PC-9 (cell line): ENCODE measurements around the gene UGT2A2. TPM values are rescaled to one million over a fixed set of nuclear protein-coding genes. Genes with fewer than 3 reads are reported as not detected.

Experiments used
- BruUV-seq: library from RNA; stranded (reverse); fragments of 400-500 nt; replicated peaks from 2 replicates; lab custom pipeline; 2021; lab: Mats Ljungman, UMichigan
- CTCF ChIA-PET: fragments of 300-600 bp; sonication (Branson Sonifier 250); formaldehyde crosslinking; loops from one replicate; lab custom pipeline; 2022; ENCODE audit warnings: antibody characterized with exemption; lab: Charles Lee
- POLR2A ChIA-PET: fragments of 300-600 bp; sonication (Branson Sonifier 250); formaldehyde crosslinking; loops from one replicate; lab custom pipeline; 2022; ENCODE audit warnings: antibody characterized with exemption; ENCODE audit not compliant: unreplicated experiment; lab: Charles Lee
- DNase-seq, 2 experiments: peaks; one replicate each; pipeline versions ENCODE4 v3.0.0 to v3.0.0-alpha.2; 2015 to 2022; ENCODE audit warnings: mixed read lengths in 1 of 2
- H2AFZ ChIP-seq: fragments of 200-600 bp; sonication (generic); 2 replicates; pipeline ENCODE4 v1.8.1; 2017; ENCODE audit warnings: antibody characterized with exemption
- H3F3A ChIP-seq: fragments of 200-600 bp; sonication (generic); 2 replicates; pipeline ENCODE4 v1.8.1; 2017; ENCODE audit warnings: antibody characterized with exemption, mild to moderate bottlenecking, low read depth; ENCODE audit not compliant: insufficient read depth
- H3K27ac ChIP-seq: fragments of 200-600 bp; sonication (generic); 2 replicates; pipeline ENCODE4 v1.6.1; 2016; ENCODE audit warnings: mixed run types
- H3K27me3 ChIP-seq: fragments of 200-600 bp; sonication (generic); 2 replicates; pipeline ENCODE4 v1.6.1; 2016; ENCODE audit warnings: low read depth, mixed run types; ENCODE audit not compliant: insufficient read depth
- H3K36me3 ChIP-seq: fragments of 200-600 bp; sonication (generic); 2 replicates; pipeline ENCODE4 v1.6.1; 2016; ENCODE audit warnings: low read depth, mixed run types
- H3K4me1 ChIP-seq: fragments of 200-600 bp; sonication (generic); replicated peaks from 2 replicates; pipeline ENCODE4 v1.6.1; 2016; ENCODE audit warnings: mixed run types; ENCODE audit not compliant: insufficient read depth
- H3K4me2 ChIP-seq: fragments of 200-600 bp; sonication (generic); 2 replicates; pipeline ENCODE4 v1.6.1; 2017; ENCODE audit warnings: mixed run types
- H3K4me3 ChIP-seq: fragments of 200-600 bp; sonication (generic); 2 replicates; pipeline ENCODE4 v1.6.1; 2016; ENCODE audit warnings: mixed run types
- H3K79me2 ChIP-seq: fragments of 200-600 bp; sonication (generic); 2 replicates; pipeline ENCODE4 v1.6.1; 2017; ENCODE audit warnings: low read depth, mixed run types
- H3K9me2 ChIP-seq: fragments of 200-600 bp; sonication (generic); 2 replicates; pipeline ENCODE4 v1.8.1; 2017; ENCODE audit warnings: mild to moderate bottlenecking; ENCODE audit not compliant: insufficient read depth
- H3K9me3 ChIP-seq: fragments of 200-600 bp; sonication (generic); 2 replicates; pipeline ENCODE4 v1.8.1; 2016; ENCODE audit warnings: low read depth; ENCODE audit not compliant: insufficient read depth
- H4K20me1 ChIP-seq: fragments of 200-600 bp; sonication (generic); 2 replicates; pipeline ENCODE4 v1.8.1; 2017; ENCODE audit not compliant: insufficient read depth
- EZH2 ChIP-seq: fragments of 200-600 bp; sonication (generic); IDR thresholded peaks from 2 replicates; pipeline ENCODE4 v1.8.0; 2017; ENCODE audit warnings: antibody characterized with exemption, low read depth
- intact Hi-C: fragments of 100-400 bp; cut with micrococcal nuclease; formaldehyde crosslinking; loops from one replicate; pipeline ENCODE4 v1.10.0; 2022; ENCODE audit not compliant: unreplicated experiment
- total RNA-seq: library from RNA; stranded (reverse); gene quantifications from 2 replicates; pipeline ENCODE4 v1.2.3, GENCODE V29; 2021
- TF ChIP-seq, protein P1 (sequence below): fragments of 200-600 bp; sonication (generic); conservative IDR thresholded peaks from 2 replicates; pipeline ENCODE4 v1.6.1; 2017; ENCODE audit warnings: mixed run types, antibody characterized with exemption, mild to moderate bottlenecking, moderate library complexity

The UGT2A2 gene
- total RNA-seq, 1 experiment from 2014 or later: not detected

GRCh38 chr4:69610484-69610883, 29.0 kb downstream of the UGT2A2 start:
- H3K4me3 ChIP-seq: no peak overlapping the region
- H3K4me1 ChIP-seq: no peaks in the 10 kb centered on the region
- intact Hi-C loops: no loop called here
- no peaks in the 10 kb centered on the region for H3K27me3 ChIP-seq
- no peak overlapping the region for H3K4me2 ChIP-seq
- H3F3A ChIP-seq: no peaks in the 10 kb centered on the region
- ChIA-PET POLR2A (no interaction called here), CTCF (interaction anchor here (0.5 kb wide), 1 partner anchor 11 kb away, joined by 3 read pairs; no protein-coding TSS in a partner anchor)
- no peaks in the 10 kb centered on the region for H4K20me1 ChIP-seq
- TF ChIP-seq, protein P1, sequence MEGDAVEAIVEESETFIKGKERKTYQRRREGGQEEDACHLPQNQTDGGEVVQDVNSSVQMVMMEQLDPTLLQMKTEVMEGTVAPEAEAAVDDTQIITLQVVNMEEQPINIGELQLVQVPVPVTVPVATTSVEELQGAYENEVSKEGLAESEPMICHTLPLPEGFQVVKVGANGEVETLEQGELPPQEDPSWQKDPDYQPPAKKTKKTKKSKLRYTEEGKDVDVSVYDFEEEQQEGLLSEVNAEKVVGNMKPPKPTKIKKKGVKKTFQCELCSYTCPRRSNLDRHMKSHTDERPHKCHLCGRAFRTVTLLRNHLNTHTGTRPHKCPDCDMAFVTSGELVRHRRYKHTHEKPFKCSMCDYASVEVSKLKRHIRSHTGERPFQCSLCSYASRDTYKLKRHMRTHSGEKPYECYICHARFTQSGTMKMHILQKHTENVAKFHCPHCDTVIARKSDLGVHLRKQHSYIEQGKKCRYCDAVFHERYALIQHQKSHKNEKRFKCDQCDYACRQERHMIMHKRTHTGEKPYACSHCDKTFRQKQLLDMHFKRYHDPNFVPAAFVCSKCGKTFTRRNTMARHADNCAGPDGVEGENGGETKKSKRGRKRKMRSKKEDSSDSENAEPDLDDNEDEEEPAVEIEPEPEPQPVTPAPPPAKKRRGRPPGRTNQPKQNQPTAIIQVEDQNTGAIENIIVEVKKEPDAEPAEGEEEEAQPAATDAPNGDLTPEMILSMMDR: no peak
- TF ChIP-seq EZH2: no peak
- DNase-seq: no peak
- H3K79me2 ChIP-seq: no peaks in the 10 kb centered on the region
- H3K36me3 ChIP-seq: no peaks in the 10 kb centered on the region
- H3K9me2 ChIP-seq: no peaks in the 10 kb centered on the region
- H3K9me3 ChIP-seq: no peaks in the 10 kb centered on the region
- no peak overlapping the region for H2AFZ ChIP-seq
- no TSS peak for BruUV-seq
- H3K27ac ChIP-seq: no peak overlapping the region

GRCh38 chr4:69601065-69601464, 38.4 kb downstream of the UGT2A2 start:
- Histone ChIP-seq H3K27me3 (no peaks in the 10 kb centered on the region), H3K9me3 (no peaks in the 10 kb centered on the region), H3K9me2 (no peaks in the 10 kb centered on the region), H4K20me1 (no peaks in the 10 kb centered on the region), H3K36me3 (no peaks in the 10 kb centered on the region), H3K4me2 (no peak overlapping the region), H3F3A (no peaks in the 10 kb centered on the region), H3K4me1 (no peaks in the 10 kb centered on the region), H3K27ac (no peak overlapping the region), H3K79me2 (no peaks in the 10 kb centered on the region), H2AFZ (no peak overlapping the region), H3K4me3 (no peak overlapping the region)
- TF ChIP-seq, protein P1: no peak
- TF ChIP-seq EZH2: no peak
- CTCF ChIA-PET: no interaction called here
- no TSS peak for BruUV-seq
- POLR2A ChIA-PET: no interaction called here
- intact Hi-C loops: no loop called here
- no peak for DNase-seq

DNA sequence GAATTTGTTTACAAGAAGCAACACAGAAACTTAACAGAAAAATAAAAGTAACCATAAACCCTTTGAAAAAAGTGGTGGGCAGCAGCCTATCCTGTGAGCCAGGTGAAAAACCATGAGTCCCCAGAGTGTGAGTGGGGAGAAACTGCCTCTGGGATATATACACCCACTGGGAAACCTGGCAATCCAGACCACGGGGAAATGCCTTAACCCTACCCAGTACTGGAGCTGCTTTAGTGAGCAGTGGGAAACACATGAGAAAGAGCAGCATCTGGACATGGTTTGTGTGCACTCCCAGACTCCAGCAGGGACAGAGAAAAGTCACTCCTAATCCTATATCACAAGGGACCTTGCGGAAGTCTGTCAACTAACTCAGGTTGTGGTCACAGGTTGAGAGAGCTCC, 39.4 kb downstream of the UGT2A2 start:
- TF ChIP-seq, protein P1: no peak
- no peak for TF ChIP-seq EZH2
- H3K9me2 ChIP-seq: no peaks in the 10 kb centered on the region
- H3K9me3 ChIP-seq: no peaks in the 10 kb centered on the region
- H3F3A ChIP-seq: no peaks in the 10 kb centered on the region
- no peaks in the 10 kb centered on the region for H3K79me2 ChIP-seq
- H3K4me3 ChIP-seq: no peak overlapping the region
- no peaks in the 10 kb centered on the region for H3K27me3 ChIP-seq
- intact Hi-C loops: no loop called here
- H3K4me1 ChIP-seq: no peaks in the 10 kb centered on the region
- no TSS peak for BruUV-seq
- ChIA-PET POLR2A (no interaction called here), CTCF (no interaction called here)
- no peak overlapping the region for H2AFZ ChIP-seq
- no peak overlapping the region for H3K27ac ChIP-seq
- no peaks in the 10 kb centered on the region for H4K20me1 ChIP-seq
- no peak for DNase-seq
- no peak overlapping the region for H3K4me2 ChIP-seq
- no peaks in the 10 kb centered on the region for H3K36me3 ChIP-seq
